ENCODE data around the gene MMP14. TPM values are rescaled to one million over a fixed set of nuclear protein-coding genes. Genes with fewer than 3 reads are reported as not detected.

The MMP14 gene
- total and polyA plus RNA-seq, 2 of the 13 experiments (the other 11 are each of a cell fraction or from before 2014, with no cell fraction given), result 5.2 to 9.8 TPM

- TF ChIP-seq, protein P1, sequence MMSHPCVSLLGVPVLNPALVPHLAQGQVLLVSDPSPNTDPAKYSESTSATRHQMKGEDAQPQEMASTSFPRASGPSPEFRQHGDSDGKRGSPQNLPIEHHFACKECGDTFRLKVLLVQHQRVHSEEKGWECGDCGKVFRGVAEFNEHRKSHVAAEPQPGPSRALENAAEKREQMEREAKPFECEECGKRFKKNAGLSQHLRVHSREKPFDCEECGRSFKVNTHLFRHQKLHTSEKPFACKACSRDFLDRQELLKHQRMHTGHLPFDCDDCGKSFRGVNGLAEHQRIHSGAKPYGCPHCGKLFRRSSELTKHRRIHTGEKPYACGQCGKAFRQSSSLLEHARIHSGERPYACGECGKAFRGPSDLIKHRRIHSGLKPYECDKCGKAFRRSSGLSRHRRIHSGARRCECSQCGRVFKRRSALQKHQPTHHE (CRISPR knock-in tag; IDR thresholded peaks at IDR 0.05; ENCODE audit: borderline replicate concordance), result no peak
- TF ChIP-seq, protein P2, sequence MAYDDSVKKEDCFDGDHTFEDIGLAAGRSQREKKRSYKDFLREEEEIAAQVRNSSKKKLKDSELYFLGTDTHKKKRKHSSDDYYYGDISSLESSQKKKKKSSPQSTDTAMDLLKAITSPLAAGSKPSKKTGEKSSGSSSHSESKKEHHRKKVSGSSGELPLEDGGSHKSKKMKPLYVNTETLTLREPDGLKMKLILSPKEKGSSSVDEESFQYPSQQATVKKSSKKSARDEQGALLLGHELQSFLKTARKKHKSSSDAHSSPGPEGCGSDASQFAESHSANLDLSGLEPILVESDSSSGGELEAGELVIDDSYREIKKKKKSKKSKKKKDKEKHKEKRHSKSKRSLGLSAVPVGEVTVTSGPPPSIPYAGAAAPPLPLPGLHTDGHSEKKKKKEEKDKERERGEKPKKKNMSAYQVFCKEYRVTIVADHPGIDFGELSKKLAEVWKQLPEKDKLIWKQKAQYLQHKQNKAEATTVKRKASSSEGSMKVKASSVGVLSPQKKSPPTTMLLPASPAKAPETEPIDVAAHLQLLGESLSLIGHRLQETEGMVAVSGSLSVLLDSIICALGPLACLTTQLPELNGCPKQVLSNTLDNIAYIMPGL (CRISPR knock-in tag; IDR thresholded peaks at IDR 0.05; ENCODE audit: borderline replicate concordance in 1 of 2, low read depth in 1 of 2), result peak in 1 of 2 experiments; percentile 42; a peak in 1 of 4 replicates
- TF ChIP-seq ZNF460 (CRISPR knock-in tag; IDR thresholded peaks at IDR 0.05; ENCODE audit: borderline replicate concordance) (no peak), PATZ1 (CRISPR knock-in tag; IDR thresholded peaks at IDR 0.05) (peak; percentile 47; the same call in 1 of the 2 replicates), ZMYM2 (CRISPR knock-in tag; IDR thresholded peaks at IDR 0.05) (peak; percentile 93), MATR3 (CRISPR knock-in tag; IDR thresholded peaks at IDR 0.05) (no peak), NCOA1 (CRISPR knock-in tag; IDR thresholded peaks at IDR 0.05) (no peak; the same call in 1 of the 2 replicates), SETDB1 (CRISPR knock-in tag; IDR thresholded peaks at IDR 0.05; ENCODE audit: borderline replicate concordance) (no peak), ZFP1 (CRISPR knock-in tag; IDR thresholded peaks at IDR 0.05) (0 out of 2 replicates have a peak, but pooled peaks have one; percentile 84), HNRNPK (IDR thresholded peaks at IDR 0.05; ENCODE audit: low read depth, low read length, poor library complexity, severe bottlenecking) (no peak), GRHL1 (CRISPR knock-in tag; conservative IDR thresholded peaks at IDR 0.05) (no peak), ZNF687 (CRISPR knock-in tag; IDR thresholded peaks at IDR 0.05) (peak; percentile 41), MBD4 (IDR thresholded peaks at IDR 0.05; ENCODE audit: borderline replicate concordance, low read length) (no peak), SOX13 (IDR thresholded peaks at IDR 0.05) (no peak), SOX13 (CRISPR knock-in tag; conservative IDR thresholded peaks at IDR 0.05 in 1 of 2, IDR thresholded peaks at IDR 0.05 in 1 of 2) (peak in 1 of 2 experiments; percentile 64; a peak in 2 of 4 replicates), SMAD3 (CRISPR knock-in tag; IDR thresholded peaks at IDR 0.05) (no peak)
Observed at GRCh38 chr14:22807432-22808087, 28.8 kb upstream of the MMP14 start (continued).
